ENCODE data around the gene C1QC. TPM values are rescaled to one million over a fixed set of nuclear protein-coding genes. Genes with fewer than 3 reads are reported as not detected.

C1QC gene
- total and polyA plus RNA-seq, 2 donors (not counting 1 experiment from before 2014, with no cell fraction given) = not detected

GRCh38 chr1:22626237-22627157 lies 16.9 kb upstream of the C1QC start:
- Histone ChIP-seq H3K4me2 (replicated peaks; ENCODE audit: low read depth, low read length, poor library complexity, severe bottlenecking) (no peak overlapping the region), H3K27ac (ENCODE audit: low read length in 2 of 2) (no peak overlapping the region), H3K9me3 (ENCODE audit: control extremely low read depth in 1 of 3, control insufficient read depth in 2 of 3, insufficient read depth in 1 of 3, low read length in 2 of 3) (no peaks in the 10 kb centered on the region), H3K4me3 (ENCODE audit: control extremely low read depth in 1 of 5, extremely low read depth in 1 of 5, insufficient read depth in 1 of 5, low read depth in 2 of 5, low read length in 4 of 5) (no peak overlapping the region), H4K20me1 (ENCODE audit: control insufficient read depth, insufficient read depth, low read length, poor library complexity, severe bottlenecking) (no peaks in the 10 kb centered on the region), H3K79me2 (ENCODE audit: control insufficient read depth, insufficient read depth, low read length) (no peaks in the 10 kb centered on the region), H2AFZ (ENCODE audit: insufficient read depth, low read depth, low read length, poor library complexity, severe bottlenecking) (no peak overlapping the region), H3K27me3 (replicated peaks in 1 of 4; ENCODE audit: control extremely low read depth in 1 of 4, control insufficient read depth in 3 of 4, insufficient read depth in 4 of 4, low read length in 3 of 4) (peaks cover 0 to 9% (median 2%) of the 10 kb centered on the region in 4 experiments), H3K4me1 (ENCODE audit: control insufficient read depth in 2 of 2, insufficient read depth in 2 of 2, low read length in 2 of 2) (no peaks in the 10 kb centered on the region), H3K36me3 (replicated peaks in 1 of 2; ENCODE audit: control extremely low read depth in 1 of 2, control insufficient read depth in 1 of 2, extremely low read depth in 1 of 2, insufficient read depth in 2 of 2, low read length in 1 of 2) (no peaks in the 10 kb centered on the region), H3K9ac (ENCODE audit: low read length) (no peak overlapping the region)
- intact Hi-C loops (cut with micrococcal nuclease) = no loop called here
- H3K4me1 Mint-ChIP-seq = no peaks in the 10 kb centered on the region
- no peak for DNase-seq
- POLR2A ChIA-PET = no interaction called here
- 25% methylated on average over 17 of the region's 20 CpGs for WGBS (ENCODE audit: insufficient coverage)
- H3K4me3 Mint-ChIP-seq = no peak overlapping the region
- H3K9me3 Mint-ChIP-seq (ENCODE audit: insufficient read depth) = no peaks in the 10 kb centered on the region
- no peak for ATAC-seq (ENCODE audit: low read depth)
- peaks cover 49% of the 10 kb centered on the region for H3K27me3 Mint-ChIP-seq
- TF ChIP-seq EZH2 (IDR thresholded peaks at IDR 0.05; ENCODE audit: borderline replicate concordance, insufficient read depth, low read depth, low read length, poor library complexity, severe bottlenecking) = no peak
- TF ChIP-seq, protein P1, sequence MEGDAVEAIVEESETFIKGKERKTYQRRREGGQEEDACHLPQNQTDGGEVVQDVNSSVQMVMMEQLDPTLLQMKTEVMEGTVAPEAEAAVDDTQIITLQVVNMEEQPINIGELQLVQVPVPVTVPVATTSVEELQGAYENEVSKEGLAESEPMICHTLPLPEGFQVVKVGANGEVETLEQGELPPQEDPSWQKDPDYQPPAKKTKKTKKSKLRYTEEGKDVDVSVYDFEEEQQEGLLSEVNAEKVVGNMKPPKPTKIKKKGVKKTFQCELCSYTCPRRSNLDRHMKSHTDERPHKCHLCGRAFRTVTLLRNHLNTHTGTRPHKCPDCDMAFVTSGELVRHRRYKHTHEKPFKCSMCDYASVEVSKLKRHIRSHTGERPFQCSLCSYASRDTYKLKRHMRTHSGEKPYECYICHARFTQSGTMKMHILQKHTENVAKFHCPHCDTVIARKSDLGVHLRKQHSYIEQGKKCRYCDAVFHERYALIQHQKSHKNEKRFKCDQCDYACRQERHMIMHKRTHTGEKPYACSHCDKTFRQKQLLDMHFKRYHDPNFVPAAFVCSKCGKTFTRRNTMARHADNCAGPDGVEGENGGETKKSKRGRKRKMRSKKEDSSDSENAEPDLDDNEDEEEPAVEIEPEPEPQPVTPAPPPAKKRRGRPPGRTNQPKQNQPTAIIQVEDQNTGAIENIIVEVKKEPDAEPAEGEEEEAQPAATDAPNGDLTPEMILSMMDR (IDR thresholded peaks at IDR 0.05) = no peak
- CTCF ChIA-PET = no interaction called here
- no peak overlapping the region for H3K27ac Mint-ChIP-seq

DNA sequence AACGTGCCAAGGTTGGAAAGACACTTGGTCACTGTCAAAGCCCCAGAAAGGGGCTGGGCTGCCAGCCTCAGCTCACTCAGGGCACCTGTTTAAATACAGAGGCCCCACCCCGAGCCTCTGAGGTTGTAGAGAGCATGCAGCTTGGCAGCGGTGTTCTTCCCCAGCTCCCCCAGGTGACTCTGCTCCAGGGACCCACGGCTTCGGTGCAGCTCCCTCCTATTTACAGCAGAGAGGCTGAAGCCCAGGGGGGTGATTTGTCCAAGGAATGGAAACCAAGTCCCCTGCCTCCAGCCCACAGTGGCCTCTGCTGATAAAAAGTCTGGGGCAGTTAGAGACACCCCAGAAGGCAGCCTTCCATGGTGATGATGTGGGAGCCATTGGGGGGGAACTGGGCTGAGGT lies 16.1 kb upstream of the C1QC start:
- CTCF ChIA-PET = no interaction called here
- DNase-seq (no peak), ATAC-seq (ENCODE audit: low read depth) (no peak)
- H3K4me1 ChIP-seq (ENCODE audit: control insufficient read depth in 2 of 2, insufficient read depth in 2 of 2, low read length in 2 of 2) = no peaks in the 10 kb centered on the region
- POLR2A ChIA-PET = no interaction called here
- Mint-ChIP-seq H3K4me1 (no peaks in the 10 kb centered on the region), H3K4me3 (no peak overlapping the region), H3K27me3 (peaks cover 52% of the 10 kb centered on the region), H3K9me3 (ENCODE audit: insufficient read depth) (no peaks in the 10 kb centered on the region), H3K27ac (no peak overlapping the region)
- no peaks in the 10 kb centered on the region for H3K36me3 ChIP-seq (replicated peaks in 1 of 2; ENCODE audit: control extremely low read depth in 1 of 2, control insufficient read depth in 1 of 2, extremely low read depth in 1 of 2, insufficient read depth in 2 of 2, low read length in 1 of 2)
- TF ChIP-seq EZH2 (IDR thresholded peaks at IDR 0.05; ENCODE audit: borderline replicate concordance, insufficient read depth, low read depth, low read length, poor library complexity, severe bottlenecking) = no peak
- TF ChIP-seq, protein P1 (IDR thresholded peaks at IDR 0.05) = no peak
- peaks cover 0 to 11% (median 2%) of the 10 kb centered on the region in 4 experiments for H3K27me3 ChIP-seq (replicated peaks in 1 of 4; ENCODE audit: control extremely low read depth in 1 of 4, control insufficient read depth in 3 of 4, insufficient read depth in 4 of 4, low read length in 3 of 4)
- H3K9ac ChIP-seq (ENCODE audit: low read length) = no peak overlapping the region
- H3K4me2 ChIP-seq (replicated peaks; ENCODE audit: low read depth, low read length, poor library complexity, severe bottlenecking) = no peak overlapping the region
- no peaks in the 10 kb centered on the region for H3K79me2 ChIP-seq (ENCODE audit: control insufficient read depth, insufficient read depth, low read length)
- no peak overlapping the region for H3K27ac ChIP-seq (ENCODE audit: low read length in 2 of 2)
- H4K20me1 ChIP-seq (ENCODE audit: control insufficient read depth, insufficient read depth, low read length, poor library complexity, severe bottlenecking) = no peaks in the 10 kb centered on the region
- 65% methylated on average over 3 of the region's 5 CpGs for WGBS (ENCODE audit: insufficient coverage)
- no peaks in the 10 kb centered on the region for H3K9me3 ChIP-seq (ENCODE audit: control extremely low read depth in 1 of 3, control insufficient read depth in 2 of 3, insufficient read depth in 1 of 3, low read length in 2 of 3)
- H3K4me3 ChIP-seq (ENCODE audit: control extremely low read depth in 1 of 5, extremely low read depth in 1 of 5, insufficient read depth in 1 of 5, low read depth in 2 of 5, low read length in 4 of 5) = no peak overlapping the region
- H2AFZ ChIP-seq (ENCODE audit: insufficient read depth, low read depth, low read length, poor library complexity, severe bottlenecking) = no peak overlapping the region
- intact Hi-C loops (cut with micrococcal nuclease) = no loop called here

Data from B cell (primary cell).